ENCODE data around the gene CLCN3.
"Not testable (repeated sequence)": the region's sequence is repeated elsewhere in the genome, so short reads cannot be mapped to it uniquely, and the experiment has no call there.

Gene CLCN3

GRCh38 chr4:169662206-169662605, 41.8 kb downstream of the CLCN3 start:
- no peak overlapping the region for H3K9ac ChIP-seq
- peaks cover under 1 to 12% (median 10%) of the 10 kb centered on the region in 11 experiments; a peak in 14 of 22 replicates for H3K9me3 ChIP-seq (replicated peaks in 1 of 11)
- no peak overlapping the region for H3K4me2 ChIP-seq
- TF ChIP-seq Cebpa-rat (IDR thresholded peaks at IDR 0.05), result no peak
- no peak overlapping the region for H3K4me3 ChIP-seq
- peaks cover 7 to 35% (median 17%) of the 10 kb centered on the region in 10 experiments; a peak in 16 of 20 replicates for H3K4me1 ChIP-seq
- no peak overlapping the region for H3K27ac ChIP-seq
- peaks cover 0 to 15% (median 7%) of the 10 kb centered on the region in 11 experiments; a peak in 6 of 22 replicates for H3K36me3 ChIP-seq
- H4K20me1 ChIP-seq, result peaks cover 0 to 46% (median 10%) of the 10 kb centered on the region in 11 experiments; a peak in 8 of 22 replicates
- H3K27me3 ChIP-seq, result peaks cover 0 to 28% (median 15%) of the 10 kb centered on the region in 11 experiments; a peak in 19 of 22 replicates

- Histone ChIP-seq H3K9me3 (replicated peaks in 1 of 11) (peaks cover 7 to 21% (median 17%) of the 10 kb centered on the region in 11 experiments; a peak in 17 of 22 replicates), H3K9ac (no peak overlapping the region), H3K36me3 (peaks cover 0 to 19% (median 12%) of the 10 kb centered on the region in 11 experiments; a peak in 7 of 22 replicates), H4K20me1 (peaks cover 0 to 41% (median 10%) of the 10 kb centered on the region in 11 experiments; a peak in 8 of 22 replicates), H3K4me2 (no peak overlapping the region), H3K4me3 (no peak overlapping the region), H3K4me1 (peaks cover 7 to 35% (median 17%) of the 10 kb centered on the region in 10 experiments; a peak in 16 of 20 replicates), H3K27ac (no peak overlapping the region), H3K27me3 (peaks cover 0 to 28% (median 15%) of the 10 kb centered on the region in 11 experiments; a peak in 19 of 22 replicates)
- no peak for TF ChIP-seq Cebpa-rat (IDR thresholded peaks at IDR 0.05)
These were observed 43.0 kb downstream of the CLCN3 start for GRCh38 chr4:169663402-169663801.

- no peak for TF ChIP-seq Cebpa-rat (IDR thresholded peaks at IDR 0.05)
- Histone ChIP-seq H3K36me3 (peaks cover 0 to 22% (median 12%) of the 10 kb centered on the region in 11 experiments; a peak in 7 of 22 replicates), H3K9ac (no peak overlapping the region), H3K4me2 (no peak overlapping the region), H3K4me1 (peaks cover 7 to 35% (median 17%) of the 10 kb centered on the region in 10 experiments; a peak in 16 of 20 replicates), H3K27me3 (peaks cover 0 to 25% (median 15%) of the 10 kb centered on the region in 11 experiments; a peak in 19 of 22 replicates), H3K27ac (no peak overlapping the region), H3K4me3 (no peak overlapping the region), H3K9me3 (replicated peaks in 1 of 11) (peaks cover 7 to 21% (median 17%) of the 10 kb centered on the region in 11 experiments; a peak in 17 of 22 replicates), H4K20me1 (peaks cover 0 to 41% (median 10%) of the 10 kb centered on the region in 11 experiments; a peak in 8 of 22 replicates)
These were observed 43.5 kb downstream of the CLCN3 start for GRCh38 chr4:169663831-169664230.

- H3K9ac ChIP-seq, result no peak overlapping the region
- H3K4me3 ChIP-seq, result no peak overlapping the region
- peaks cover 0 to 42% (median 8%) of the 10 kb centered on the region in 11 experiments; a peak in 8 of 22 replicates for H4K20me1 ChIP-seq
- H3K27me3 ChIP-seq, result peaks cover 0 to 17% (median 11%) of the 10 kb centered on the region in 11 experiments; a peak in 19 of 22 replicates
- peaks cover 7 to 31% (median 16%) of the 10 kb centered on the region in 10 experiments; a peak in 16 of 20 replicates for H3K4me1 ChIP-seq
- peak overlapping the region in 5 of 11 experiments; percentile 12 to 31 (median 23); a peak in 5 of 22 replicates for H3K4me2 ChIP-seq
- TF ChIP-seq Cebpa-rat (IDR thresholded peaks at IDR 0.05), result no peak
- no peak overlapping the region for H3K27ac ChIP-seq
- H3K9me3 ChIP-seq (replicated peaks in 1 of 11), result peaks cover 7 to 21% (median 17%) of the 10 kb centered on the region in 11 experiments; a peak in 17 of 22 replicates
- peaks cover 0 to 22% (median 12%) of the 10 kb centered on the region in 11 experiments; a peak in 7 of 22 replicates for H3K36me3 ChIP-seq
These were observed 44.2 kb downstream of the CLCN3 start for GRCh38 chr4:169664615-169665014.

- H3K27me3 ChIP-seq, result peaks cover 0 to 11% (median 5%) of the 10 kb centered on the region in 11 experiments; a peak in 18 of 22 replicates
- H3K4me1 ChIP-seq, result peaks cover 3 to 25% (median 11%) of the 10 kb centered on the region in 10 experiments; a peak in 16 of 20 replicates
- H3K4me3 ChIP-seq, result no peak overlapping the region
- peaks cover 0 to 25% (median 10%) of the 10 kb centered on the region in 11 experiments; a peak in 7 of 22 replicates for H3K36me3 ChIP-seq
- peaks cover 7 to 21% (median 17%) of the 10 kb centered on the region in 11 experiments; a peak in 18 of 22 replicates for H3K9me3 ChIP-seq (replicated peaks in 1 of 11)
- no peak overlapping the region for H3K9ac ChIP-seq
- no peak overlapping the region for H3K27ac ChIP-seq
- no peak for TF ChIP-seq Cebpa-rat (IDR thresholded peaks at IDR 0.05)
- peaks cover 0 to 37% (median 3%) of the 10 kb centered on the region in 11 experiments; a peak in 8 of 22 replicates for H4K20me1 ChIP-seq
- peak overlapping the region in 3 of 11 experiments; percentile 13 to 31 (median 23); a peak in 5 of 22 replicates for H3K4me2 ChIP-seq
These were observed 44.8 kb downstream of the CLCN3 start for GRCh38 chr4:169665046-169665737.

GRCh38 chr4:169668069-169668721, 47.8 kb downstream of the CLCN3 start:
- Histone ChIP-seq H3K9ac (no peak overlapping the region), H3K27me3 (no peaks in the 10 kb centered on the region), H3K4me2 (no peak overlapping the region), H3K27ac (no peak overlapping the region), H3K9me3 (replicated peaks in 1 of 11) (peaks cover 7 to 30% (median 17%) of the 10 kb centered on the region in 11 experiments; a peak in 19 of 22 replicates), H3K4me3 (no peak overlapping the region), H3K36me3 (peaks cover 0 to 41% (median 12%) of the 10 kb centered on the region in 11 experiments; a peak in 10 of 22 replicates), H3K4me1 (peaks cover 0 to 17% (median 8%) of the 10 kb centered on the region in 10 experiments; a peak in 13 of 20 replicates), H4K20me1 (peaks cover 0 to 28% (median 0%) of the 10 kb centered on the region in 11 experiments; a peak in 3 of 22 replicates)
- TF ChIP-seq Cebpa-rat (IDR thresholded peaks at IDR 0.05), result no peak

GRCh38 chr4:169675825-169676224, 55.4 kb downstream of the CLCN3 start:
- H3K36me3 ChIP-seq, result peaks cover under 1 to 29% (median 14%) of the 10 kb centered on the region in 11 experiments; a peak in 19 of 22 replicates
- H4K20me1 ChIP-seq, result peaks cover 0 to 5% (median 0%) of the 10 kb centered on the region in 11 experiments; a peak in 3 of 22 replicates

GRCh38 chr4:169677150-169677748, 56.9 kb downstream of the CLCN3 start:
- H3K36me3 ChIP-seq, result peaks cover 4 to 34% (median 20%) of the 10 kb centered on the region in 11 experiments; a peak in 19 of 22 replicates
- no peak overlapping the region for H3K4me2 ChIP-seq
- no peak for TF ChIP-seq Cebpa-rat (IDR thresholded peaks at IDR 0.05)
- H3K9me3 ChIP-seq (replicated peaks in 1 of 11), result peaks cover 8 to 20% (median 15%) of the 10 kb centered on the region in 11 experiments
- H3K9ac ChIP-seq, result no peak overlapping the region
- peaks cover 0 to 5% (median 0%) of the 10 kb centered on the region in 11 experiments; a peak in 3 of 22 replicates for H4K20me1 ChIP-seq
- H3K4me3 ChIP-seq, result no peak overlapping the region
- peaks cover 0 to 2% (median 0%) of the 10 kb centered on the region in 10 experiments; a peak in 1 of 20 replicates for H3K4me1 ChIP-seq
- no peak overlapping the region for H3K27ac ChIP-seq
- no peaks in the 10 kb centered on the region for H3K27me3 ChIP-seq

More at GRCh38 chr4:169675825-169676224, 55.4 kb downstream of the CLCN3 start:
- TF ChIP-seq Cebpa-rat (IDR thresholded peaks at IDR 0.05), result no peak
- Histone ChIP-seq H3K9me3 (replicated peaks in 1 of 11) (peaks cover 8 to 23% (median 15%) of the 10 kb centered on the region in 11 experiments), H3K4me3 (no peak overlapping the region), H3K4me2 (no peak overlapping the region), H3K27ac (no peak overlapping the region), H3K9ac (no peak overlapping the region), H3K4me1 (no peaks in the 10 kb centered on the region), H3K27me3 (no peaks in the 10 kb centered on the region)

GRCh38 chr4:169678486-169678885, 58.1 kb downstream of the CLCN3 start:
- Histone ChIP-seq H3K36me3 (peaks cover 10 to 39% (median 21%) of the 10 kb centered on the region in 11 experiments; a peak in 20 of 22 replicates), H3K9me3 (replicated peaks in 1 of 11) (peaks cover 8 to 20% (median 15%) of the 10 kb centered on the region in 11 experiments)
- H3K4me3 ChIP-seq, H3K27ac ChIP-seq, H3K27me3 ChIP-seq, H3K9ac ChIP-seq, H3K4me2 ChIP-seq, H4K20me1 ChIP-seq, H3K4me1 ChIP-seq: not testable (repeated sequence)

GRCh38 chr4:169678951-169679591, 58.7 kb downstream of the CLCN3 start:
- H3K4me1 ChIP-seq, H3K4me2 ChIP-seq, H3K27ac ChIP-seq, H3K9ac ChIP-seq, H3K4me3 ChIP-seq, H4K20me1 ChIP-seq, H3K27me3 ChIP-seq: not testable (repeated sequence)
- Histone ChIP-seq H3K36me3 (peaks cover 13 to 43% (median 25%) of the 10 kb centered on the region in 11 experiments; a peak in 20 of 22 replicates), H3K9me3 (replicated peaks in 1 of 11) (peaks cover 8 to 20% (median 15%) of the 10 kb centered on the region in 11 experiments)

Data from BLaER1 treated with 17β-estradiol and CSF1 and Interleukin-3, amounts not matched to agents 10 nM and 100 nM (cell line).